ENCODE results near the gene SRSF10.
A peak's percentile ranks its signal among the peaks of the same experiment; 100 is the strongest.
"Not testable (repeated sequence)": the region's sequence is repeated elsewhere in the genome, so short reads cannot be mapped to it uniquely, and the experiment has no call there.

The SRSF10 gene

DNA sequence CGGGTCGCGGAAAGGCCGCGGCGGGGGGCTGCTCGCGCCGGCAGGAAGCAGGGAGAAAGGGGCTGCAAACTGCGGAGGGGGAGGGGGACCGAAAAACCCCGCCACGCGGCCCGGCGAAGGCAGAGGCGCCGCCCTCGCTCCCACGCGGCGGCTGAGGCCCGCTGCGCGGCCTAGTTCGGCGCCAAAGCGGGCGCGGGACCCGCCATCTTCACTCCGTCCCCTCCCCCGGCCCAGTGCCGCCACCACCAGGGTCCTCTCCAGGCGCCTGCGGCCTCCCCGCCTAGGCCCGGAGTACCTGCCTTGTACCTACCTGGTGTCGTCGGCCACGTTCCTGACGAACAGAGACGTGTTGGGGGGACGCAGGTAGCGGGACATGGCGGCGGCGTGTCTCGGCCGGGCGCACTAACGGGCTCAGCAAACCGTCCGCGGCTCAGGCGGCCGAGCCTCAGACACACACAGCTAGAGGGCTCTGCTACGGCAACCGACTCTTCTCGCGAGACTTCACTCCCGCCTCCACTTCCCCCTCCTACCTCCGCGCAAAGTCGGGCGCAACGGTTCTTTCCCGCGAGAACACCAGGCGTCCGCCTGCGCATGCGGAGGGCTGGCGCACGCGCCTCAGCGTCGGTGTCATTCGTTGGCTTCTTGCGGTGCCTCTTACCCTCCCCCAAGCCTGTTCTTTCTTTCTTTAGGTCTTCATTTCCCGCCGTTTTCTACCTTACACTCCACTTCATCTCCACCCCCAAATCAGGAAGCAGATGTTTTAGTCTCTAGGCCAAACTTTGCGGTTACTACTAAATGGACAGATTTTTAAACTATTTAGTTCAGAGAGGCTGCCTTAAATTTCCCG lies at the start of gene SRSF10:
Gene SRSF10 (minus strand): TSS at position 447 of the 847 bp plus-strand sequence. CDS start 72 bp downstream, at position 375.
- DNase-seq (ENCODE audit: low read depth) = peak; percentile 96

DNA sequence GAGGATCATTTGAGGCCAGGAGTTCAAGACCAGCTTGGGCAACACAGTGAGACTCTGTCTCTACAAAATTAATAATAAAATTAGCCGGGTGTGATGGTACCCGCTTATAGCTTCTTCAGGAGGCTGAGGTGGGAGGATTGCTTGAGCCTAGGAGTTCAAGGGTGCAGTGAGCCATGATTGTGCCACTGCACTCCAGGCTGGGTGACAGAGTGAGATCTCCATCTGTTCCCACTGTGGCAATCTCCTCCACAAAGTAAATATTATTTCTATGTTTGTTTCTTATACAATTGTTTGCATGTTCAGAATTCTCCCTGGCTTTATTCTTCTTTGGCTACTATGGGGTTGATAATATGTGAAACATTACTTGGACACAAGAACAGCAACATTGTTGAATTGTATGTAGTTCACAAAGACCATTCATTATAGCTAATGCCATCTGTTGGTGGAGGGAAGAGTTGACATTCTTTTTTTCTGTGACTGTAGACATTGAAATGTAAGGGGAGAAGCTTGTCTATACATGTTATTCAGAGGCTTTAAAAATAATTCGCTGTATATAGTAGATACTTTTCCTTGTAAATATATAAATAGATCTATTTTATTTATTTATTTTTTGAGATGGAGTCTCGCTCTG lies 47.8 kb upstream of the SRSF10 start:
- DNase-seq (ENCODE audit: low read depth) = no peak

DNA sequence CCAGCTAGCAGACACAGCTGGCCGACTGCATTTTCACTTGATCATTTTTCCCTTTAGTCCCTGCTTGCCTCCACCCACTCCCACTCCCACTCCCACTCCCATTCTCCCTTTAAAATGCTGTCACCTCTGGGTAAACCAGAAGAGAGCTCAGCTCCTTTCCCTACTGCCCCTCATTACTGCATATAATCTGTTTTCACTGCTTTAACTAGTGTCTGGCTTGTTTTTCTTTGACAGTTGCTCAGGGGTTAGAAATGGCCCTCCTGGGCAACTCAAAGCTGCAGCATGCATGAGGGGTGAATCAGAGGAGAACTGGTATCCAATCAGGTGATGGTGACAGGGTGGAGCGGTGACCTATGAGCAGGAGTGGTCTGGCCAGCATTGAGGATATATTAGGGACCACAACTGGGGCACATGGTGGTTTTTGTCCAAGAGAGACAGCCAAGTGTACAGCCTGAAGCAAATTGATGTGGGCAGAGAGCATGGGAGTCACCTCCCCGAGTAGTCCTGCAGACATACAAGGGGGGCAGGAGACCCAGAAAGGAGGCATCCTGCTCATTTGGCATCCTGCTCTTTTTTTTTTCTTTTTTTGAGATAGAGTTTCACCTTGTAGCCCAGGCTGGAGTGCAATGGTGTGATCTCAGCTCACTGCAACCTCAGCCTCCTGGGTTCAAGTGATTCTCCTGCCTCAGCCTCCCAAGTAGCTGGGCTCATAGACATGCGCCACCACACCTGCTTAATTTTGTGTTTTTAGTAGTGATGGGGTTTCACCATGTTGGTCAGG lies 42.6 kb upstream of the SRSF10 start:
- no peak for DNase-seq (ENCODE audit: low read depth)

DNA sequence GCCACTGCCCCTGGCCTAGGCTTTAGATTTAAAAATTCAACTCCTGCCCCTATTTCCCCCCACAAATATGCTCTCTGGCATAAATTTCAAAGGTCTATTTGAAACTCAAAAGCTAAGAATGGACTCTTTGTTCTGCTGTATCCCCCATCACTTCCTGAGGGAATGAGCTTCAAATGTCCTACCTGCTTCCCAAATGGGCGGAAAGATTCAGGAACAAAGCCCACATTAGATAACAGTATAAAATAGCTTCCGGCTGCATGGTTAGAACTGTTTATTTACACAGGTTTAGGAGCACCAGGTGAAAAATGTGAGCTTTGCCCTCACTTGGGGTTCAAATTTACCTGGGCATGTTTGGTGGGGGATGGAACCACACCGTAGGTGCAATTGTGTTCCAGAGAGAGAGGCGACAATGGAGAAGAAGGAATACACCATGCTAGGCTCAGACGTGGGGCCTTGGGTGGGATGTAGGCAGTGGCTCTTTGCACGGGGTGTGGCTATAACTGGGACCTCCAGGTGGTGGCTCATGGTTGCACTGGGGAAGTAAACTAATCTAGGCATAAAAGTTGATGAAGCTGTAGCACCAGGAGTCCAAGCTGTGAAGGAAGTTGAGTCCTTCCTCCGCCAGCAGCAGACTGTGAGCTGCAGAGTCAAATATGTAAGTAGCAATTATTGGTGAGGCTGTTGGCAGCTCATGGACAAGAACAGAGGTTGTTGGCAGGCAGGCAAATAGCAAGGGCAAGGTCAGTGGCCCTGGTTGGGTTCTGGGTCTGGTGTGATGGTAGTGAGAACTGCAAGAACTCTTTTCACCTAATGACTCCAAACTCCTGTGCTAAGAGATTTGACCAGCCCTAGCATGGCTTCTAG lies 41.5 kb upstream of the SRSF10 start:
- DNase-seq (ENCODE audit: low read depth) = no peak

DNA sequence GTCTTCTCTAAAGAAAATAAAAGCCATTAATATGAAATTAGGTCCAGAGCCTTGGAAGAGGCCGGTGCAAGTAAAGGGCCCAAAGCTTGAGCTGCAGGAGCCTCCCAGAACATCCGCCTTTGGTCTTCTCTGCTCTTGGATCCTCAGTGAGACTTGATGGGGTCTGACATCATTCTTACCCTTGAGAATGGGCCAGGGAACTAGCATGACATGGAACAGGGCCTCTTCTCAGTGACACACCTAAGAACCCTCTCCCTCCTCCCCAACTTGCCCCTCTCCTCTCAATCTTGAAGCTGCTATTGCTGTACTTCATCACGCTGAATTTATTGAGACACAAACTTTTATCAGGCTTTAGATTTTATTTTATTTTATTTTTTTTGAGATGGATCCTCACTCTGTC lies 40.3 kb upstream of the SRSF10 start:
- no peak for DNase-seq (ENCODE audit: low read depth)

DNA sequence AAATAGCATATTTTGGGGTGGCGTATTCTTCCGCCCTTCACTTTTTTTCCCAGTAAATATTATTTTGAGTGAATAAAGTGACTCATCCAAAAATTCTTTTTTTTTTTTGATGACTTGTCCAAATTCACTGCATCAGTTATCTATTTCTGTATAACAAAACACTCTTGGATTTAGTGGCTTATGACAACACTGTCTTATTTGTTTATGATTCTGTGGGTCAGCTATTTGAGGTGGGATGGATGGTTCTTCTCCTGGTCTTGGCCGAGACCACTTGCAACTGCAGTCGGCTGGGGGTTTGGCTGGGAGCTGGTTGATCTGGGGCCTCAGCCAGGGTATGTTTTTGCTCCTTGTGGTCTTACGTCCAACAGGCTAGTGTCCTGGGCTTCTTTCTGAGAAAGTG lies 39.9 kb upstream of the SRSF10 start:
- no peak for DNase-seq (ENCODE audit: low read depth)

DNA sequence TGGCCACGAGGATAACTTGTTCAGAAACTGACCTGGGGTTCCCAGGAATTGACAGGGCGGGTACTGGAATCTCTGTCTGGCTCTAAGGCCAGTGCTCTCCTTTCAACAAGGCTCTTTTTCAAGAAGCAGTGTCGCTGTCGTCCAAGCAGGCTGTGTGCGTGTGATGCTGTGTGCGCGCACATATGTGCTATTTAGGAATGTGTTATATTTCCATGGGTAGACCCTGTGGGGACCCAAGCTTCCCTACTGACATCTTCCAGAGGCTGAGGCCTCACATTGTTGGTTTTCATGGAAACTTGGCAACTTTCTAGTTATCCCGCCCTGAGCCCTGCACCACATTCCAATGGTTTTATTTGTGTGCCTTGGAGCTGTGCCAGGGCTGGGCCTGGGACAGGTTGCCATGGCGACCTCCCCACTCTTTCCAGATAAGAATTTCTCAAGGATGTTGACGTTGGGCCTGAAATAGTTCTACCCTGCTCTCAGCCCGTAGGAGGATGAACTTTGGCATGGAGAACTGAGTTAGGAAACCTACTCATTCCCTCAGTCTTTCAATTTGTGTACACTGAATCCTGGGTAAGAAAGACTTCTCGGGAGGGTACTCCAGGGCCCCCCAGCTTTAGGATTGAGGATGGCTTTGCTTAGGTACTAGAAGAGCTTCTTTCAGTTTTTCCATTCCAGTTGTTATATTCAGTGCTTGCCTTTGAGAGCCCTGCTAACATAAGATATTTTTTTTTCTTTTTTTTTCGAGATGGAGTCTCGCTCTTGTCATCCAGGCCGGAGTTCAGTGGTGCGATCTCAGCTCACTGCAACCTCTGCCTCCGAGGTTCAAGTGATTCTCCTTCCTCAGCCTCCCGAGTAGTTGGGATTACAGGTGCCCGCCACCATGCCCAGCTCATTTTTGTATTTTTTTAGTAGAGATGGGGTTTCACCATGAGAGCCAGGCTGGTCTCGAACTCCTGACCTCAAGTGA lies 38.8 kb upstream of the SRSF10 start:
- DNase-seq (ENCODE audit: low read depth) = no peak

DNA sequence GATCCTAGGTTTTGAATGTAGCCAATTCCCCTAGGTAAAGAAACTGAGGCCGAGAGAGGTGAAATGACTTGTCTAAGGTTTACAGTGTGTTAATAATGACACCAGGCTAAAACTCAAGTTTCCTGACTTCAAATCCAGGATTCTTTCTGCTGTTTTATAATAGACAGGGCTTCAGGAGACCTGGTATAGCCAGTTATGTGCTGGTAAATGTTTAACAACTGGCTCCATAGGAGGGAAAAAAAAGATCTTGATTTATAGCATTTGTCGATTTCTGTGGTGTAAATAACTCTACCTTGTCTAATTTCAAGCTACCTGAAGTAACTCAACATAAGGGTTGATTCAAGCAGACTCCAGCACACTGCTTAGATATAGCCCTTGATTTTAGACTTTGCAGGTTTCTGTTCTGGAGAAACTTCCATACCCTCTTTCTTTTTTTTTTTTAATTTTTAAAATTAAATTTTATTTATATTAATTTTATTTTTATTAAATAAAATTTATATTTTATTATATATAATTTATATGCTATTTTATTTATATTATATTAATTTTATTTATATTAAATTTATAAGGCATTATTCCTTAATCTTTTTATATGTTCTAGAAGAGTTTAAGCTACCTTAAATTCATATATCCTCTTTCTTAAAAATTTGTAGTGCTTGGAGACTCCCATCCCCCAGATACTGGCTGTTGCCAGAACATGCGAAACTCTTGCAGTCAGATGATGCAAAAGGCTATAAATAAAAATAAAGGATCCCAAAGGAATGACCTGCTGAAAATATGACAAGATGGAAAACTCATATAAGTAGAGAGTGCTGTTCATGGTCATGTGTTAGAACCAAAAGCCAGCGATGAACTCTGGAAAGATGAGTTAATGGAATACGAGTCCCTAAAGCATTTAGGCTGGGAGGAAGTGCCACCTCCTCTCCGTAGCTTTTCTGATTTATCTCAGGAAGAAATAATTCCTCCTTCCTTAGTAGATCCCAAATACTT lies 35.4 kb upstream of the SRSF10 start:
- DNase-seq (ENCODE audit: low read depth) = no peak

DNA sequence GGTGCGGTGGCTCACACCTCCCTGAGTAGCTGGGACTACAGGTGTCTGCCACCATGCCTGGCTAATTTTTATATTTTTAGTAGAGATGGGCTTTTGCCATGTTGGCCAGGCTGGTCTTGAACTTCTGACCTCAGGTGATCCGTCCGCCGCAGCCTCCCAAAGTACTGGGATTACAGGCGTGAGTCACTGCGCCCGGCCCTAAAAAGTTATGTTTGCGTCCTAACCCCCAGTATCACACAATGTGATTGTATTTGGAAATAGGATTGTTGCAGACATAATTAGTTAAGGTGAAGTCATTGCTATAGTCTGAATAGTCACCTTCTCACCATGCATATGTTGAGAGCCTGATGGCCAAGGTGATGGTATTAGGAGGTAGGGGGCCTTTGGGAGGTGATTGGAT lies 32.8 kb upstream of the SRSF10 start:
- DNase-seq (ENCODE audit: low read depth) = not testable (repeated sequence)

DNA sequence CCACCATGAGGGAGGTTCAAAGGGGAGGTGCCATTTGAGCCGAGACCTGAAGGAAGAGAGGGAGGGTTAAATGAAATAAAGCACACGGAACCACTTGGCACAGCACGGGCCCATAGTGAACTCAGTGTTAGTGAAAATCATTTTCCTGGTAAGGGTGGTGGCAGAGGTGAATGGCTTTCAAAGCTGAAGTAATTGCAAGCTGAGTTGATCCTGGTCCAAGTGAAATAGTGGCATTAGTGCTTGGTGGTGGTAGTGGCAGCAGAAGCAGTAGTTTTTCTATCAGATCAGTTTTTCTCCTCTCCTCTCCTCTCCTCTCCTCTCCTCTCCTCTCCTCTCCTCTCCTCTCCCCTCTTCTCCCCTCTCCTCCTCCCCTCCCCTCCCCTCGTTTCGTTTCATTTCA lies 30.5 kb upstream of the SRSF10 start:
- DNase-seq (ENCODE audit: low read depth) = no peak

DNA sequence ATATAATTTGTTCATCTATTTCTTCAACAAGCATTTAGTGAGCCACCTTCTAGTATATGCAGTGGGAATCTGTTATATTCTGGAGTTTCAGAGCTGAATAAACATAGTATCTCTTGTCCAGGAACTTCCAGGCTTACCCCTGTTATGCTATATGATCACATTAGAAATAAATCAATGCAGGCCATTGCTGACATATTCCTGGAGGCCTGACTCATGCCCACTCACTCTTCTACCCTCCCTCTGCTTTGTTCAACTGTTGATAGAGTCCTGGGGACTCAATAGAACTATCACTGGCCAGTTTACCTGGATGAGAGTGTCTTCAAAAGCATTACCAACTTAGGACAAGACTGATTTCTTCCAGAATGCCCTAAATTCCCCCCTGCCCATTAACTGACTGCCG lies 29.3 kb upstream of the SRSF10 start:
- DNase-seq (ENCODE audit: low read depth) = no peak

DNA sequence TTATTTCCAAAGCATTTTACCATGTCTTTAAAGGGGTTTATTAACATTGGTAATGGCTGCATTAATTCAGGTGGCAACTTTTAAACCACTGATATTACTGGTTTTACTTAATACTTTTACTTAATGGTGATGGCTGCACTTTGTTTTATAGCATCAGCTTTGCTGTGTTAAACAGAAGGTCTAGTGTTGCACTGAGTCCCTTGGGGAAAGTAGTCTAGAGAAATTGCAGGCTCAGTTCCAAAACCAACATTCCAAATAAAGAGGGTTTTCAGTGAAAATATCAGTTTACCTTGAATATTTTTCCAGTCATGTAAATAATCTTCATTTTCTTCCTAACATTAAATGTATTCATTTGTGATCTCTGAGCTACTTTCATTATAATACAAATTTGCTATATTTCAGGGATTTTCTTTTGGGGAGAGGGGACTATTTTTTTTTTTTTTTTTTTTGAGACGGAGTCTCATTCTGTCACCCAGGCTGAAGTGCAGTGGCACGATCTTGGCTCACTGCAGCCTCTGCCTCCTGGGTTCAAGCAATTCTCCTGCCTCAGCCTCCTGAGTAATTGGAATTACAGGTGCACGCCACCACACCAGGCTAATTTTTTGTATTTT lies 28.6 kb upstream of the SRSF10 start:
- not testable (repeated sequence) for DNase-seq (ENCODE audit: low read depth)

DNA sequence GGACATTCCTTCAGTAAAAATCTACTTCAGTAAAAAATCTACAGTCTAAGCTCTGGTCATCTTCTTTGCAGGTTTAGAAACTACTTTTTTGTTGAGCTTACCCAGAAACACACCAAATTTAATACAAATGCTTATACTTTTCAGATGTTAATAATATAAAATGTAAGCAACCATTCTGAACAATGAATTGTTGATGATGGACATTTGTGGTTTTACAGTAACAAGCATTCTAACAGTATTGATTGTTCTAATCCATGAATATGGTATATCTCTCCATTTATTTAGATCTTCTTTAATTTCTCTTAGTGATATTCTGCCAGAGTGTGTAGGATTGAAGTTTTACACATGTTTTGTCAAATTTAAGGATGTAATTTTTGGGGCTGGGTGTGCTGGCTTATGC lies 27.0 kb upstream of the SRSF10 start:
- DNase-seq (ENCODE audit: low read depth) = no peak

DNA sequence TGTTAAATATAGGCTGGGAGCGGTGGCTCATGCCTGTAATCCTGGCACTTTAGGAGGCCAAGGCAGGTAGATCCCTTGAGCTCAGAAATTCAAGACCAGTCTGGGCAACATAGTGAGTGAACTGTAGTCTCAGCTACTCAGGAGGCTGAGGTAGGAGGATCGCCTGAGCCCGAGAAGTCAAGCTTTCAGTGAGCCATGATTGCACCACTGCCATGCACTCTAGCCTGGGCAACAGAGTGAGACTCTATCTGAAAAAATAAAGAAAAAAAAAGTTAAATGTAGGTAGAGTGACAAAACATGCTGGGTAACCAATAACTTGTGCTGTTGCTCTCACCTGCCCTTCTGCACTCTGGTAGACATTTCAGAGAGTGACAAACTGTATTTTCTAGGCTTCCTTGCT lies 25.0 kb upstream of the SRSF10 start:
- no peak for DNase-seq (ENCODE audit: low read depth)

DNA sequence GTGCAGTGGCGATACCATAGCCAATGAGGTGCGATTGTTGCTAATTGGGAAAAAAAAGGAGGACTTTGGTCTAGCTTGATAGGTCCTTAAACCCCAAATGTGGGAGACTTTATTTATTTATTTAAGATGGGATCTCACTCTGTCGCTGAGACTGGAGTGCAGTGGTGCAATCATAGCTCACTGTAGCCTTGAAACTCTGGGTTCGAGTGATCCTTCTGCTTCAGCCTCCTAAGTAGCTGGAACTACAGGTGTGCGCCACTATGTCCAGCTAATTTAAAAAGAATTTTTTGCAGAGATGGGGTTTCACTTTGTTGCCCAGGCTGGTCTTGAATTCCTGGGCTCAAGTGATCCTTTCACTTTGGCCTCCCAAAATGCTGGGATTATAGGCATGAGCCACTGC lies 24.0 kb upstream of the SRSF10 start:
- no peak for DNase-seq (ENCODE audit: low read depth)

DNA sequence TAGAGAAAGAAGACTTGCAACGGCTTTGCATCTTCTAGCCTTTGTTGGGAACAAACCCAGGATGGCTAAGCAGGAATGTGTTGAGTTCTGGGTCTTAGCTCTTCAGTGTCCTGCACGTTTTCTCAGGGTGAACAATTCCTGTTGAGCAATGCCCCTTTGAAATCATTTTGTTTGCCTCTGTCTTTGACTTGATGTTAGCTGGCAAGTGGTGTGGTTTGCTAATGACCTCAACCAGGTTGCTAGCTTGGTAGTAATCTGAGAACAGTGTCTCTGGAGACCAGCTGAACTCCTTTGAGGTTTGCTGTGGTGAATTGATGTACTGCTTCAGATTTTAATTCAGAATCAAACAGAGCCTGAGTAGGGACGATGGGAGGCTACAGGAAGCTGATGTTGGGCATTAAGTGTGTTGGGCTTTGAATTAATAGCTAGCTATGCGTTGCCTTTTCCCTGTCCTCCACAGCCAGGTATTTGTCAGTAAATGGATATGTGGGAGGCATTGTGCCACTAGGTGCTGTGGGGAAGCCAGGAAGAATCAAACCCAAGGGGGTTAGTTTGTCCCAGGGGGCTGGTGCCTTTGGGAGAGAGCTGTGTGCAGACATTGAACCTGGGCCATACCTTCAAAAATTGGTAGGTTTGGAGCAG lies 23.3 kb upstream of the SRSF10 start:
- DNase-seq (ENCODE audit: low read depth) = no peak

DNA sequence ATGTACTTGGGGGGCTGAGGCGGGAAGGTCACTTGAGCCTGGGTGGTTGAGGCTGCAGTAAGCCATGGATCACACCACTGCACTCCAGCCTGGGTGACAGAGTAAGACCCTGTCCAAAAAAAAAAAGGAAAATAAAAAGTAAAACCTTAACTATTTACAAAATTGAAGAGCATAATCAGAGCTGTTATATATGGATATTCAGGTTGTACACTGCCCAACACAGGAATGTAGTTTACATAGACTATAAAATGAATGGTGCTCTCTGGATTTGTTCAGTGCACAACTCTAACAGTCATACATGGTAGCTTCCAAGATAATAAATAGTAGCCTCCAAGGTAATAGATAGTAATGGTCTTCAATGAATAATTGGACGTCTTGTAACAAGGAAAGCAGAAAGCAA lies 22.6 kb upstream of the SRSF10 start:
- DNase-seq (ENCODE audit: low read depth) = no peak

DNA sequence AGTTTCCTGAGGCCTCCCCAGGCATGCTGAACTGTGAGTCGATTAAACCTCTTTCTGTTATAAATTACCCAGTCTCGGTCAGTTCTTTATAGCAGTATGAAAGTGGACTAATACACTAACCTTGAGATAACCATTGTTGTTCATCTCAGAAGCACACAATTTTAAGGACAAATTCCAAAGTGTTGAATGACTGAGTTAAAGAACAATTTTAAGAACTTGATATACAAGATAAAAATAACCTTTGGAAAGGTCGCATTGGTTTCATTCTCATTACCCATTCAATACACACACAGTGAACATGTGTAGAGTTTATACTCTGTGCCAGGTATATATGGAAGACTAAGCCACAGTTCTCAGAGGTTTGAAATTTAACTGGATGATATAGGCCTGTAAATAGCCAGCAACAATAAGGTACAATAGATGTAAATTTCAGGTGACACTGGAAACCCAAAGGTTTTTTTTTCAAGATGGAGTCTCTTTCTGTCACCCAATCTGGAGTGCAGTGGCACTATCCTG lies 19.1 kb upstream of the SRSF10 start:
- DNase-seq (ENCODE audit: low read depth) = no peak
